HG02852 (cell line): Measurements from ENCODE around the gene LIMS4.
"Not testable (repeated sequence)": the region's sequence is repeated elsewhere in the genome, so short reads cannot be mapped to it uniquely, and the experiment has no call there.

Source experiments
- ATAC-seq: cut with Tn5 transposase; IDR thresholded peaks from one replicate; pipeline ENCODE4 v1.9.1; 2021; ENCODE audit warnings: mild to moderate bottlenecking, moderate library complexity; ENCODE audit not compliant: unreplicated experiment

LIMS4 gene

GRCh38 chr2:110472171-110473058 lies at the start of gene LIMS4:
Gene LIMS4, minus strand, starts transcription at chr2:110472816. Its CDS starts 38 bp downstream, at chr2:110472778.
- ATAC-seq, result not testable (repeated sequence)

DNA sequence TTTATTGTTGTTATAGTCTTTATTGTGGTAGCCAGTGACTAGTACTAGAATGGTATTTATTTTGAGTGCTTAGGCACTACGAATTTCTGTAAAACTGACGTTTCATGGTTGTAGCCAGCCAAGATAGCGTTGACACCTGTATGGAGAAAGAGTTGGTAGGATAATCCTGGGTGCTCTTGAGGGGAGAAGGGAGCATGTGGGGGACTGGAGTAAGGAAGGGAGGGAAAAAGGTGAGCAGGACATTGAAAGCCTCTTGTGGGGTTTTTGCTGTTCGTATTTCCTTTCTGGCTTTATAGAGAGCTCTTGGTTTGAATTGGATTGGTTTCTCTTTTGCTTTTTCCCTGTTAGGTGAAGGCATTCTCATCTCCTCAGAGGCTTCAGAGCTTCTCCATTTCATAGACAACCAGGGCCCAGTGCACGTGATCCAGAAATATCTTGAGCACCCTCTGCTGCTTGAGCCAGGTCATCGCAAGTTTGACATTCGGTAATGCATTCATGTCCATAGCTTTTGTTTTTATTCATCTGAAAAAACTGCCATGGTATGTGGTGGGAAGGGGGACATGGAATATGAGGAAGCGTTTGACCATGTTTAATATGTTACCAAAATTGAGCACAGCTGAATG lies 27.2 kb upstream of the LIMS4 start:
- peak; percentile 95 for ATAC-seq

DNA sequence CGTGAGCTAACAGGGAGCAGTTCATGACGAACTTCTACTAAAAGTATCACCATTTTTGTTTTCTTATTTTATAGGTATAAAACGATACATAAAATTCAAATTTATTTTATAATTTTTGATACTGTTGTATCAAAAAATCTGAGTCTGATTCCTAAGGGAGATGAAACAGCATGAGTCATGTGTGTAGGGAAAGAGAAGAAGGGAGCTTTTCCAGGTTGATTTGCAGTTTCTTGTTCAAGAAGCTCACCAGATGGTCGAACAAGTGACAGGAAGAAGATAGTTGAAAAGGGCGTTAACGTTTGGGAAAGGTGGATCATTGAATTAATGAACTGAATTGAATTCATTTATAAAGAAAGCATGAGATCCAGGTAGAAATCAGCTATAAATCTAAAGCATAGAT lies 23.4 kb upstream of the LIMS4 start:
- not testable (repeated sequence) for ATAC-seq

- not testable (repeated sequence) for ATAC-seq
Measured at GRCh38 chr2:110494488-110494887, 21.9 kb upstream of the LIMS4 start.

GRCh38 chr2:110488991-110489390 lies 16.4 kb upstream of the LIMS4 start:
- not testable (repeated sequence) for ATAC-seq

DNA sequence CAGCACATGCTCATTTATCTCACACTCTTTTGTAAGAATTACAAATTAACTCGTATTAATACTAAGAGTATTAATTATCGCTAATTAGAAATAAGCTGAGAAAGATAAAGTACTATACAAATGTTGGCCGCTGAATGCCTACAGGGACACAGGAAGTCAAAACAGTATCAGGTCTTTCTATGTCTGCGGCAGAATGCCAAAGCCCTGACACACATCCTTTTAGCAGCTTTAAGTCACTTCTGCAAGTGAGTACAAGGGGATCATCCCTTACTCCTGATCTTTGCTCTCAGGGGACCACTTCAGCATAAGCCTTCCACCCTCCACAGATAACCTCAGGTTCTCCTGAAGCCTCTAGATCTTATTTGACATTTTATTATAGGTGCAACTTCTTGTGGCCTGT lies 10.1 kb upstream of the LIMS4 start:
- not testable (repeated sequence) for ATAC-seq

DNA sequence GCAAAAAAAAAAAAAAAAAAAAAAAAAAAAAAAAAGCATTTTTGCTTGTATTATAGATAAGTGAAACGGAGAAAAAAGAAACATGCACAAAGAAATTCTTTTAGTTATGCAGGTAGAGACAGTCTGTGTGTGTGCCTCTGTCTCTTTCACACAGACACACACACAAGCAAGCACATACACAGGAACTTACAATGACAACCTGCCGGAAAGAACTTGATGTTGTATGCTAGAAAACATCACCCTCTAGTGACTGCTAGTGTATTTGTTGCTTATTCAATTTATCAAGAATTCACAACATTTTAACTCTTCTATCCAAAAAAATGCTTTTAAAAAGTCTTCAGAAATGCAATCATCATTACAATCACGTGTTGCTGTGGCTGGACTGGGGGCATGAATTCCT lies 8.6 kb upstream of the LIMS4 start:
- not testable (repeated sequence) for ATAC-seq

- ATAC-seq, result not testable (repeated sequence)
Measured at GRCh38 chr2:110480084-110480483, 7.5 kb upstream of the LIMS4 start.

DNA sequence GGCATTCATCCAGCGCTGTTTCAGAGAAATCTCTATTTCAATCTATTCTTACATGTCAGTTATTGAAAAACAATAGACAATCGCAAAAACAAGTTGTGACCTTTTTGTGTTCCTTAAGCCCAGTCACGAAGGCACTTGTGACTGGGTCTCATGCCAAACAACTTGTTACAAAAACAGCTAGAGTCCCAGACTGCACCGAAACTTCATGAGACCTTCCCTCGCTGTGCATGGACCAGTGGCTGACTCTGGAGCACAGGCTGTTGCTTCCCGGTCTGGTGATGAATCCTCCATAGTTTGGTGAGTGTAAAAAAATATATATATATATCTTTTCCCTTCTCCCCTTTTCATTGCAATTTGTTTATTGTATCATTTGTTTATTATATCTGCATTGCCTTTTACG lies 4.8 kb upstream of the LIMS4 start:
- not testable (repeated sequence) for ATAC-seq

- ATAC-seq, result not testable (repeated sequence)
Measured at GRCh38 chr2:110476952-110477351, 4.3 kb upstream of the LIMS4 start.

GRCh38 chr2:110475627-110476359 lies 3.2 kb upstream of the LIMS4 start:
- ATAC-seq, result not testable (repeated sequence)

DNA sequence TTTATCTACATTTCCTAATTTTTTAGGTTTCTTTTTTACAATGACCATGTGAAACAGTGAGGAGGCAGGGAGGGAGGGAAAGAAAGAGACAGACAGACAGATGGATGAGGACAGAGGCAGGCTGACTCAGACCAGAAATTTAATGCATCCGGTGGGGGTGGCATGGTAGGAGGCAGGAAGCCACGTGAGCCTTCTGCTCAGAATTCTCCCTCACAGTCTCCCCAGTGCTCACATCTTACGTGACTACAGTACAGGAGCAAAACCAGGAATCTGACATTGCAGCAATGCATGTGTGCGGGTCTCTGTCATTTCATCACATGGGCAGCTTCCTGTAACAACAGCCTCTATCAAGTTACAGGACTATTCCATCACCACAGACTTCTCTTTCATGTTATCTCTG lies 2.3 kb upstream of the LIMS4 start:
- ATAC-seq, result peak; percentile 97

DNA sequence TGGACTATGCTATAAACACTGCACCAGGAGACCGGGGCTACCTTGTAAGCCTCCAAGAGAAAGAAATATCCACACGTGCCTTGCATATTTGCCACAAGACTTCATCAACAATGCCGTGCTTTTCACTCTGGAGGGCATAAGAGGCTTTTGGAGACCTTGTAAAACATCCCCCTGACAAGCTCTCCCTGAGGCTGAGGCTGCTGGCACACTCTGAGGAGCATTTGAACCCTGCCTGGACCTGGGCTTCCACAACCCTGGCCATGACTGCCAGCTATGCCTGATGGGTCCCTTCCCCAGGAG lies 393 bp upstream of the LIMS4 start:
- ATAC-seq, result not testable (repeated sequence)

DNA sequence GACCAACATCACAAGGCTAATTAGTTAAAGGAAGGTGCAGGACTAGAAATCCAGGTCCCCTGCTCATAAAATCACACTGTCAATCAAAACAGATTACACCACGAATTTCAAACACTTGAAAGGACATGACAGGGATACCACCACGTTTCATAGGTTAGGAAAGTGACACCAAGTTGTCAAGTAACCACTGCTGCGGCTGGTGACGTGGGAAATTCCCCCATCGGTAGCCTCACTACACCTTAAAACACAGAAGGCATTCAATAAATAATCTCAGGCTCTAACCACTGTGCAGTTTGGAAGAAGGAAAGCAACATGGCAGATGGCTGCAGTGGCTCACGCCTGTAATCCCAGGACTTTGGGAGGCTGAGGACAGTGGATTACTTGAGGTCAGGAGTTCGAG lies 3.7 kb downstream of the LIMS4 start:
- not testable (repeated sequence) for ATAC-seq

- peak; percentile 96 for ATAC-seq
Measured at GRCh38 chr2:110465312-110465711, 7.3 kb downstream of the LIMS4 start.

DNA sequence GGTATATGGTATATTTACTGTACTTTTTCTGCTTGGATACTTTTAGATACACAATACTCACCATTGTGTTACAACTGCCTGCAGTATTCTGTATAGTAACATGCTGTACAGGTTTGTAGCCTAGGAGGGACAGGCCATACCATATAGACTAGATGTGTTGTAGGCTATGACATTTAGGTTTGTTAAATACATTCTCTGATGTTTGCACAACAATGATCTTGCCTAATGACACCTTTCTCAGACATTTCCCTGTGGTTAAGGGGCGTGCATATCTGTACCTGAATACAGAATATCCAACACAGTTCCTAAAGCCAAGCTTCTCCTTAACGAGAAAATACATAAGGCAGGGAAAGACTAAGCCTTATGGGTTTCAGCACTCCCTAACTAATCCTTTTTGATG lies 10.2 kb downstream of the LIMS4 start:
- not testable (repeated sequence) for ATAC-seq

- ATAC-seq, result not testable (repeated sequence)
Measured at GRCh38 chr2:110460318-110460717, 12.3 kb downstream of the LIMS4 start.

GRCh38 chr2:110457214-110457590 lies 15.4 kb downstream of the LIMS4 start:
- not testable (repeated sequence) for ATAC-seq

DNA sequence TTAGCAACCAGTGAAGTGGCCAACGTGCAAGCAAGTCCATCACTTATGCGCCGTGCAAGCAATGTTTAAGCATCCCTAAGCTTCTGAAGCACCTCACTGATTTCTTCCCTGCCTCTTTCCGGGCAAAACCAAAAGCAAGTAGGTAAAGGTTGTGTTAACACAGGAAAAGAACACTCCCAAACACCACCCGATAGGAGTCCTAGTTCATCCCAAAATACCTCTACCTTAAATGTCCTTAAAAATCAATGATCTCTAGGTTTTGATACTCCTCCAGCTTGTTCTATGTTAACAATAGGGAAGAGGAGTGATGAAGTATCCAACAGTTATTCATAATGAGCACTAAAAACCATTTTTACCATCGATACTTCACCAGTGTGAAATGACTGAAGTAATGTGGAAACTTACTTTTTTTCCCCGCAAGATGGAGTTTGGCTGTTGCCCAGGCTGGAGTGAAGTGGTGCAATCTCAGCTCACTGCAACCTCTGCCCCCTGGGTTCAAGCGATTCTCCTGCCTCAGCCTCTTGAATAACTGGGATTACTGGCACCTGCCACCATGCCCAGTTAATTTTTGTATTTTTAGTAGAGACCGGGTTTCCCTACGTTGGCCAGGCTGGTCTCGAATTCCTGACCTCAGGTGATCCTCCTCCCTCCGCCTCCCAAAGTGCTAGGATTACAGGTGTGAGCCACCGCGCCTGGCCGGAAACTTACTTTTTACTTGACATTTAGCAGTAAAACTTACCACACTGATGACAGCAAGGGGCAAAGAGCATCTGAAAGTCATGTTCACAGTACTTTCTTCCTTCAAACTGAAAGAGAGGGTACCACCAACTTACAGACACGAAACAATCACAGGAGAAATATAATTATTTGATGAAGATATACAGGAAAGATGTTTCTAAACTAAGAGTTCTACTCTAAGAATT lies 16.1 kb downstream of the LIMS4 start:
- ATAC-seq, result not testable (repeated sequence)

- not testable (repeated sequence) for ATAC-seq
Measured at GRCh38 chr2:110455080-110455670, 17.4 kb downstream of the LIMS4 start.
